Neural progenitor cell (in vitro differentiated cells): ENCODE data around the gene AHNAK2.

Experiments
- EZH2phosphoT487 ChIP-seq: fragments of 200-600 bp; sonication (generic); IDR thresholded peaks from 2 replicates; pipeline ENCODE4 v1.6.1; 2017; ENCODE audit warnings: antibody characterized with exemption
- TF ChIP-seq, protein P1 (sequence below): fragments of 200-600 bp; sonication (generic); IDR thresholded peaks from 2 replicates; pipeline ENCODE4 v1.5.1; 2017; ENCODE audit warnings: antibody characterized with exemption, mild to moderate bottlenecking

DNA sequence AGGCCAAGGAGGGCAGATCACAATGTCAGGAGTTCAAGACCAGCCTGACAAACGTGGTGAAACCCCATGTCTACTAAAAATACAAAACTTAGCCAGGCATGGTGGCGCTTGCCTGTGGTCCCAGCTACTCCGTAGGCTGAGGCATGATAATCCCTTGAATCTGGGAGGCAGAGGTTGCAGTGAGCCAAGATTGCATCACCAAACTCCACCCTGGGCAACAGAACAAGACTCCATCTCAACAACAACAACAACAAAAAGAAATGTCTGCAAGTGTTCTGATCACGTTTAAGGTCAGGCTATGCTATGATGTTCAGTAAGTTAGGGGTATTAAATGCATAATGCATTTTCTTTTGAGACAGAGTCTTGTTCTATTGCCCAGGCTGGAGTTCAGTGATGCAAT lies 60.2 kb downstream of the AHNAK2 start:
- TF ChIP-seq, protein P1, sequence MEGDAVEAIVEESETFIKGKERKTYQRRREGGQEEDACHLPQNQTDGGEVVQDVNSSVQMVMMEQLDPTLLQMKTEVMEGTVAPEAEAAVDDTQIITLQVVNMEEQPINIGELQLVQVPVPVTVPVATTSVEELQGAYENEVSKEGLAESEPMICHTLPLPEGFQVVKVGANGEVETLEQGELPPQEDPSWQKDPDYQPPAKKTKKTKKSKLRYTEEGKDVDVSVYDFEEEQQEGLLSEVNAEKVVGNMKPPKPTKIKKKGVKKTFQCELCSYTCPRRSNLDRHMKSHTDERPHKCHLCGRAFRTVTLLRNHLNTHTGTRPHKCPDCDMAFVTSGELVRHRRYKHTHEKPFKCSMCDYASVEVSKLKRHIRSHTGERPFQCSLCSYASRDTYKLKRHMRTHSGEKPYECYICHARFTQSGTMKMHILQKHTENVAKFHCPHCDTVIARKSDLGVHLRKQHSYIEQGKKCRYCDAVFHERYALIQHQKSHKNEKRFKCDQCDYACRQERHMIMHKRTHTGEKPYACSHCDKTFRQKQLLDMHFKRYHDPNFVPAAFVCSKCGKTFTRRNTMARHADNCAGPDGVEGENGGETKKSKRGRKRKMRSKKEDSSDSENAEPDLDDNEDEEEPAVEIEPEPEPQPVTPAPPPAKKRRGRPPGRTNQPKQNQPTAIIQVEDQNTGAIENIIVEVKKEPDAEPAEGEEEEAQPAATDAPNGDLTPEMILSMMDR = no peak
- TF ChIP-seq EZH2phosphoT487 = no peak
